IMR-90 (cell line): ENCODE results near the gene CDKN2B-AS1. TPM values are rescaled to one million over a fixed set of nuclear protein-coding genes. Genes with fewer than 3 reads are reported as not detected.

ENCODE experiments used
- BHLHE40 ChIP-seq: fragments of 150-350 bp; IDR thresholded peaks from 2 replicates; pipeline ENCODE4 v1.6.1; 2016; ENCODE audit warnings: mild to moderate bottlenecking, low read depth, low read length
- polyA plus RNA-seq, 3 experiments: library from polyadenylated mRNA; depleted of rRNA; stranded (reverse); fragments of >200 nt; gene quantifications; 2 replicates each; pipeline ENCODE4 v1.2.3, GENCODE V29; 2012; ENCODE audit warnings: low replicate concordance in 1 of 3
- total RNA-seq: library from RNA; depleted of rRNA; stranded (reverse); fragments of >200 nt; gene quantifications from 2 replicates; pipeline ENCODE4 v1.2.3, GENCODE V29; 2012
- TF ChIP-seq, protein P1 (sequence below): fragments of 150-350 bp; IDR thresholded peaks from 2 replicates; pipeline ENCODE4 v1.6.1; 2016; ENCODE audit warnings: low read depth, mild to moderate bottlenecking, low read length, moderate library complexity, borderline replicate concordance

The CDKN2B-AS1 gene
- total and polyA plus RNA-seq, 2 of the 4 experiments (the other 2 are of a cell fraction): 1.0 to 1.1 TPM

DNA sequence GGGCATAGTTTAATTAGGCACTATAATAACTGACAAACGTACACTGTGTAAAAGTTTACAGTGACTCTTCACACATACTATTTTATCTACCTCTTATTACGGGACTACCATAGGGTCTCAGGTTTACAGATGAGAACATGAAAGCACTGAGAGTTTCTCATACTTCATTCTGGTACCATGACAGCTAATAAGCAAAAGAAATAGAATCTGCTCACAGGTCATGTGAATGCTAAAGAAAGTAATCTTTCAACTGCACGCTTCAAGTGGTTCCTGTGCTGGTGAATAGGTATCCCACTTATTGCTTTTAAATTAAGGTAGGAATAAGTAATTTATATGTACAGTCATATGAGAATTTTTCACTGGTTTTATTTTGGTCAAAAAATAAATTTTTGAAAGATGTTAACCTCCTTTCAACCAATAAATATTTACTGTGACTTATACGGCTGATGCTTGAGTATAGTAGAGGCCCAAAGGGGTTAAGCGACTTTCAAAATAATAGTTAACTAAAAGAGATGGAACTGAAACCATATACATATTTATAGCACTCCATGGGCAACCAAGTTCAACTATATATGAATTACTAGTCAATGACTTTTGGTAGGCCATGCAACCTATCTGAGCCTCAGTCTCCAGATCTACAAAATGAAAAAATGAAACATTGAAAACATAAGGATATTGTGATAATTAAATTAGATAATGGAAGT is 8.5 kb upstream of the CDKN2B-AS1 start (continued):
- TF ChIP-seq, protein P1, sequence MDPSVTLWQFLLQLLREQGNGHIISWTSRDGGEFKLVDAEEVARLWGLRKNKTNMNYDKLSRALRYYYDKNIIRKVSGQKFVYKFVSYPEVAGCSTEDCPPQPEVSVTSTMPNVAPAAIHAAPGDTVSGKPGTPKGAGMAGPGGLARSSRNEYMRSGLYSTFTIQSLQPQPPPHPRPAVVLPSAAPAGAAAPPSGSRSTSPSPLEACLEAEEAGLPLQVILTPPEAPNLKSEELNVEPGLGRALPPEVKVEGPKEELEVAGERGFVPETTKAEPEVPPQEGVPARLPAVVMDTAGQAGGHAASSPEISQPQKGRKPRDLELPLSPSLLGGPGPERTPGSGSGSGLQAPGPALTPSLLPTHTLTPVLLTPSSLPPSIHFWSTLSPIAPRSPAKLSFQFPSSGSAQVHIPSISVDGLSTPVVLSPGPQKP: no peak
- no peak for TF ChIP-seq BHLHE40
